Esophagus (tissue), 2 donors: Measurements from ENCODE around the gene WARS2. TPM values are rescaled to one million over a fixed set of nuclear protein-coding genes. Genes with fewer than 3 reads are reported as not detected.
A peak's percentile ranks its signal among the peaks of the same experiment; 100 is the strongest.

Experiments used
- H3K27ac ChIP-seq, 2 donors: one replicate each; pipeline ENCODE4 v1.5.1; 2013; ENCODE audit warnings: low read depth in 2 of 2, mild to moderate bottlenecking in 2 of 2, inconsistent platforms in 1 of 2, low read length in 1 of 2, moderate library complexity in 1 of 2
- H3K27me3 ChIP-seq, 2 donors: one replicate each; pipeline ENCODE4 v1.6.1; 2013; ENCODE audit warnings: low read length in 2 of 2, control low read depth in 1 of 2, mild to moderate bottlenecking in 1 of 2; ENCODE audit not compliant: insufficient read depth in 2 of 2, control insufficient read depth in 1 of 2
- H3K36me3 ChIP-seq, 2 donors: one replicate each; pipeline ENCODE4 v1.6.1; 2013; ENCODE audit warnings: low read length in 1 of 2; ENCODE audit not compliant: control insufficient read depth in 2 of 2, insufficient read depth in 2 of 2
- H3K4me1 ChIP-seq, 2 donors: one replicate each; pipeline ENCODE4 v1.6.1; 2013; ENCODE audit warnings: low read length in 1 of 2; ENCODE audit not compliant: control insufficient read depth in 2 of 2, insufficient read depth in 2 of 2
- H3K4me3 ChIP-seq, 2 donors: one replicate each; pipeline ENCODE4 v1.5.1; 2013; ENCODE audit warnings: low read length in 2 of 2, mild to moderate bottlenecking in 2 of 2, low read depth in 1 of 2, moderate library complexity in 1 of 2
- H3K9me3 ChIP-seq, 2 donors: one replicate each; pipeline ENCODE4 v1.6.1; 2013; ENCODE audit warnings: mild to moderate bottlenecking in 2 of 2, low read depth in 1 of 2, low read length in 1 of 2, moderate library complexity in 1 of 2; ENCODE audit not compliant: control insufficient read depth in 2 of 2, insufficient read depth in 1 of 2
- WGBS, 2 donors: extraction: QIAGEN DNeasy Blood & Tissue Kit; methylation state at CpG; one replicate each; pipeline ENCODE4 v1.1.7; 2013; 5-methylcytosine and 5-hydroxymethylcytosine counted together
- polyA plus RNA-seq, 2 donors: library from polyadenylated mRNA; stranded (reverse); fragments of 200-250 nt; gene quantifications; one replicate each; pipeline ENCODE4 v1.2.3, GENCODE V29; 2013
- donor health status: healthy with polysubstance abuse.
- donor health status: Bipolar disorder and iron deficiency.

WARS2 gene
- polyA plus RNA-seq, 2 donors: 3.4 to 5.0 TPM

DNA sequence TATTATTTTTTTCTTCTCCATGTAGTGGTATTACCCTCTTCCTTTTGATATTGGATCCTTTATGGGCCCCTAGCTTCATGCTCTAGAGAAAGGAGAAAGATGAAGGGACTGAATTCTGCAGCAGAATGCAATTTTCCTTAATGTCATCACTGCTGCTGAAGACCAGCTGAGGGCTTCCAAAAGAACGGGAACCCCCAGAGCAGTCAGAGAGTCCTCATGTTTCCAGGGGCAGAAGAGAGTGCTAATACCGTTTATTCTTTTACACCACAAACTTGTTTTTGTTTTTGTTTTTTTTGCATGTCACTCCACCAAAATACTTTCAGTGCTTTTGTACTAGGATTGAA is 131.2 kb downstream of the WARS2 start:
- Histone ChIP-seq H3K27me3 (peaks cover 3 to 19% of the 10 kb centered on the region in 2 donors), H3K27ac (no peak overlapping the region)
- WGBS, 2 donors: 24 to 29% methylated on average over 2 of the region's 2 CpGs

DNA sequence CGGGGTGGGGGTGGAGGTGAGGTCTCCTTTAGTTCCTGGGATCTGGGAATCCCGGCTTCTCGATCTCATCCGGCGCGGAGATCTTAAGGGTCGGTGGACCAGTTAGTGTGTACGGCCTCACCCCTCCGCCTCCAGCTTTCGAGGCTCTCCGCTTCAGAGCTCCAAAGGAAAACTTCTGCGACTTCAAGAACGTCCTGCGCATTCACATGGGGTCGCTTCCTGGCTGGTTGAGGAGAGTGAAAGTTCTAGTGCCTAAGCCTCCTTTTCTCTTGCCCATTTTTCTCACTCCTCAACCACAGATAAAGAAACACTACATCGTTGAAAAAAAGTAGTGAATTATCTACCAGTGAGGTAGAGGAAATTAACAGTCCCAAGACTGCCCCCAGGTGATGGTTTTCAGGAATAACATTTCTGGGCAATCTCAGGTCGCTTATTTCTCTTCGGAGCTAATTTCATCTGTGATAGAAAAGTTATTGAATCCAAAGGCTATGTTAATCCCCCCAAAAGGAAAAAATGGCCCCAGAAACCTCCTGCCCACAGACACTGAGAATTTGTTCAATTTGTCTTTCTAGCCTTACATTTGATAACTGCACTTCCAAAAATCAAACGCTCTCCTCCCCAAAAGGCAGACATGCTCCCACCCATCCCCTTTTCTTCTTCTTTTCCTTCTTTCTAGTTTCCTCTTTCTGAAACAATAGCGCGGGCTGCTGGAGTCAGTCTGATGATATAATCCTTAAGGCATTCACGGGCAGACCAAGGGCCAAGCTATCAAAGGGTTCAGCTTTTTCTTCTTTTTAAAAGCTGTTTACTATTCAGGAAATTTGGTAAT is 131.8 kb downstream of the WARS2 start:
- Histone ChIP-seq H3K4me1 (peaks cover 8 to 16% of the 10 kb centered on the region in 2 donors), H3K27me3 (peaks cover 3 to 19% of the 10 kb centered on the region in 2 donors), H3K9me3 (peaks cover 0 to 7% of the 10 kb centered on the region in 2 donors), H3K27ac (no peak overlapping the region), H3K4me3 (peak overlapping the region; percentile 12 to 43), H3K36me3 (no peaks in the 10 kb centered on the region)
- 8 to 9% methylated on average over 22 of the region's 22 CpGs for WGBS, 2 donors

More for the DNA sequence above, 131.2 kb downstream of the WARS2 start:
- Histone ChIP-seq H3K4me3 (no peak overlapping the region), H3K36me3 (no peaks in the 10 kb centered on the region), H3K4me1 (peaks cover 8 to 16% of the 10 kb centered on the region in 2 donors), H3K9me3 (peaks cover 0 to 7% of the 10 kb centered on the region in 2 donors)

DNA sequence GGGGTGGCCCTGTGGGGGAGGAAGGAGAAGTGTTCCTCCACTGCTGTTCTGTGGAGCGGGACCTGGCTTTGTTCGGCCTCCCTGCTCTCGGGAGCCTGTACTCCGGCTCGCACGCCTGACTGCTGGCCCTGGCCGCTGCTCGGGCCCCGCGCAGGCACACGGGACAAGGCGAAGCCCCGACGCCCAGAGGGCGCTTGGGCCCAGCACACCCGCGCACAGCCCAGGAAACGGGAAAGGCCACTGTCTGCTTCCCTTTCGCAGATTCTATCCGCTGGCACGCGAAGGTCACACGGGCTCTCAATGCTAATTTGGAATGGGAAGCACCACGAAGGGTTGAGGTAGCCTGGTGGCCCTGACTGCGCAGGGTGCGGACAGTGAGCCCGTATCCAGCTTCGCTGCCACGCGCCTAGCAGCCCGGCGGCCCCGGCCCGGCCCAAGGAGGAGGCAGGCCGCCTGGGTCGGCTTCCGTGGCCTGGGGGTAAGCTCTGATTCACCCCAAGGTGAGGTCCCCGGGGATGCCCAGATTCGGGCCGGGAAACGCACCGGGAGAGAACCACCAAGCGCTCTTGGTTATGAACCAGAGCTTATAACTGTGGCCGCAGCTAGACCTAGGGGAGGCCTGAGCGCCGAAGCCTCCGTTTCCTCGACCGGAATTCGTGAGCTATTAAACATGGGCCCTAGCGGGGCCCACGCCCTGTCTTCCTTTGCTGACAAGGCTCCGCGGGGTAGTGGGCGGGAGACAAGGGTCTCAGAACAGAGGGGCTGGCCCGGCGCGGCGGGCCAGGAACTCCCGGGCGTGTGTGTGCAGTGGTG is 132.6 kb downstream of the WARS2 start:
- H3K27me3 ChIP-seq: peaks cover 3 to 19% of the 10 kb centered on the region in 2 donors
- no peak overlapping the region for H3K27ac ChIP-seq
- WGBS, 2 donors: 8 to 9% methylated on average over 61 of the region's 61 CpGs
- H3K36me3 ChIP-seq: no peaks in the 10 kb centered on the region
- H3K4me1 ChIP-seq: peaks cover 8 to 16% of the 10 kb centered on the region in 2 donors
- H3K4me3 ChIP-seq: peak overlapping the region; percentile 12 to 43
- peaks cover 0 to 7% of the 10 kb centered on the region in 2 donors for H3K9me3 ChIP-seq

DNA sequence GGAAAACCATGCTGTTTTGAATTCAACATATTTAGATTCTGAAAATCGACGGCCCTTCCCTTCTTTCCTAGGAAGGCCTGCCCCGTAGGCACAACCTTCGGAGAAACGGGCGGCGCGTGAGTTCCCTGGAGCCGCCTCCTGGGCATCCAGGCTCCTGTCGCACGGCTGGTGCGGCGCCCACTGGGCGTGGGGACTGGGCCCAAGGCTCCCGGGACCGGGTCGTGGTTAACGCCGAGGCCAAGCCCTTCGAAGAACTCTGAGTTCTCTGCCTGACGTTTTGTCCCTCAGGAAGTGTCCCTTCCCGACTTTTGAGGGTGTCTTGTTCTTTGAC is 133.1 kb downstream of the WARS2 start:
- H3K4me3 ChIP-seq: peak overlapping the region in 1 of 2 donors; percentile 43
- H3K27me3 ChIP-seq: peaks cover 3 to 23% of the 10 kb centered on the region in 2 donors
- 10 to 13% methylated on average over 22 of the region's 22 CpGs for WGBS, 2 donors
- peaks cover 11 to 16% of the 10 kb centered on the region in 2 donors for H3K4me1 ChIP-seq
- H3K27ac ChIP-seq: no peak overlapping the region
- peaks cover 0 to 7% of the 10 kb centered on the region in 2 donors for H3K9me3 ChIP-seq
- H3K36me3 ChIP-seq: no peaks in the 10 kb centered on the region

DNA sequence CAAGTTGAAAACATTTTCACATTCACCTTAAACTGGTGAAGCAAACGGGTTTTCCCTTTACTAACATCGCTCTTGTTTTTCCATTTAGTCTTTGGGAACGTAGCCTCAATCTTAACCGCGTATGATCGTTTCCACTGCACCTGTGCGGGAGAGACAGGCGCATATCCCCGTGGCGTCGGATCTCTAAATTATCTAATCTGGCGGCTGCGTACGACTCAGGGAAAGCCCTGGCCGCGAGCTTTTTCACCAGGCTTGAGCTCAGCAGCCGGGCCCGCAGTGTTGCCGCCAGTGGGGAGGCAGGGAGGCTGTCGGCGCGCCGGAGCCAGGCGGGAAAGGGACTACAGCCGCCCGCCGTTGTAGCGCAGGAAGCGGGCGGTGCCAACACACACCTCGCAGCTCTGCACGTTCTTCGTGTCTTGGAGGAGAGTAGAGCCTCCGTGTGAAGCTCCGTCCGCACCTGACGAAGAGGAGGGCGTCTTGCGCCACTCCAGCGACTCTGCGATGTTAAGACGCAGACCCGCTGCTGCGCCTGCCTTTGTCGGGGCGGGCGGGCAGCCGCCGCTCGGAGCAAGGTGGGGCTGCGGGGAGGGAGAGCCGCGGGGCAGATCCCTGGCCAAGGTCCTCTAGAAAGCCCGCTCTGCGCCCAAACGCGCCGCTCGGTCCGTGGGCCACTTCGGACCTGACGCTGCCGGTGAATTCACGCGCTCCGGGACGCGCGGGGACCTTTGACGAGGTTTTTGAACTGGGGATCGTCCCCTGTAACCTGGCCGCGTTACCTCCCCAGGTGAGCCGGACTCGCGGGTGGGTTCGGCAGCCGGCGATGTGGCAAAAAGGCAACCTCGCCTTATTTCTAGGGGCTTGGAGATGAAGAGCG is 133.8 kb downstream of the WARS2 start:
- Histone ChIP-seq H3K9me3 (peaks cover 0 to 7% of the 10 kb centered on the region in 2 donors), H3K4me1 (peaks cover 11 to 18% of the 10 kb centered on the region in 2 donors), H3K27ac (no peak overlapping the region), H3K4me3 (peak overlapping the region; percentile 14 to 25), H3K36me3 (no peaks in the 10 kb centered on the region), H3K27me3 (peaks cover 3 to 23% of the 10 kb centered on the region in 2 donors)
- 5 to 6% methylated on average over 80 to 81 of the region's 81 CpGs for WGBS, 2 donors

DNA sequence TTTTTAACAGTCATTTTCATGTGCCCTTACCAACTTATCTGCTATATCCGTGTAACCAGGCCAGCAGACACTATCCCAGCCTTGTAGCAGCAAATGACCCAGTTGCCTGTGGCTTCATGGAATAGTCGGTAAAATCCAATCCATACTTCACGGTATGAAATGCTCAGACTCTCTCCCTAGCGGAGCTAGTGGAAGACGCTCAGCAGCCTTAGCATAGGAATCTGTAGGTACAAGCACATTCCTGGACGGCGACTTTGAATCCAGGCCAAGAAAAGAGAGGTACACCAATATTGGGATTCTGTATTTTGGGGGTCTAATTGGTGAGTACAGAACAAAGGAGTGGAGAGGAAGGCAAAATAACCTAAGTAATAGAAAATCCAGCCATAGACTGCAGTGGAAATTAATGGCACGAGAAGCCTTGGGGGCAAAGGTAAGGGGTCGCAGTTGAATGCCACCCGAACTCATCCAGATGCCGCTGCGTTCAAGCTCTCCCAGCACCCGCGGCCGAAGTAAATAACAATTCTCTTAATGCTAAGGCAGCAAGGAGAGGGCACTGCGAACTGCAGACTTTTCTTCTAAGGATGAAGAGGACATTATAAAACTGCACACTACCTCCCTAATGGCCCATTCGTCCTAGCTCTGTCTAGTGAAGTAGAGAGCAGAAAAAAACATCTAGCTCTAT is 134.6 kb downstream of the WARS2 start:
- no peak overlapping the region for H3K4me3 ChIP-seq
- no peaks in the 10 kb centered on the region for H3K36me3 ChIP-seq
- H3K27me3 ChIP-seq: peaks cover 3 to 23% of the 10 kb centered on the region in 2 donors
- peaks cover 0 to 7% of the 10 kb centered on the region in 2 donors for H3K9me3 ChIP-seq
- peaks cover 14 to 21% of the 10 kb centered on the region in 2 donors for H3K4me1 ChIP-seq
- WGBS, 2 donors: 15 to 19% methylated on average over 17 of the region's 17 CpGs
- H3K27ac ChIP-seq: no peak overlapping the region

DNA sequence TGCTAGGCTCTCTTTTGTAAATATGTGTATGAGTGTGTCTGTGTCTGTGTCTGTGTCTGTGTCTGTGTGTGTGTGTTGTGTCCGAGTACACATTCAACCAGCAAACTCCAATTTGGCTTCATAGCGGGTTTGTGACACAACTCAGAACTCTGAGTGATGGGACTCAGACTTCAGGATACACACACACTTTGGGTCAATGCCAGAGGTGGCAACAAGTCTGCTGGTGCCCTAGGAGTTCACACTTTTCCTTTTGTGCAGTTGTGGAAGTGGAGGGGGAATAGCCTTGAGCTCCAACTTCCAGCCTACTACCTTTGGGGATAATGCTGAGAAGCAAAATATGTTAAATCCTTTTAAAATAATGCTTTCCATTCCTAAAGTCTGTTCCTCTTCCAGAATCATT is 135.7 kb downstream of the WARS2 start:
- H3K4me3 ChIP-seq: no peak overlapping the region
- H3K27me3 ChIP-seq: peaks cover 3 to 29% of the 10 kb centered on the region in 2 donors
- WGBS, 2 donors: 53 to 72% methylated on average over 2 of the region's 2 CpGs
- peaks cover 0 to 7% of the 10 kb centered on the region in 2 donors for H3K9me3 ChIP-seq
- peaks cover 14 to 21% of the 10 kb centered on the region in 2 donors for H3K4me1 ChIP-seq
- no peak overlapping the region for H3K27ac ChIP-seq
- no peaks in the 10 kb centered on the region for H3K36me3 ChIP-seq

DNA sequence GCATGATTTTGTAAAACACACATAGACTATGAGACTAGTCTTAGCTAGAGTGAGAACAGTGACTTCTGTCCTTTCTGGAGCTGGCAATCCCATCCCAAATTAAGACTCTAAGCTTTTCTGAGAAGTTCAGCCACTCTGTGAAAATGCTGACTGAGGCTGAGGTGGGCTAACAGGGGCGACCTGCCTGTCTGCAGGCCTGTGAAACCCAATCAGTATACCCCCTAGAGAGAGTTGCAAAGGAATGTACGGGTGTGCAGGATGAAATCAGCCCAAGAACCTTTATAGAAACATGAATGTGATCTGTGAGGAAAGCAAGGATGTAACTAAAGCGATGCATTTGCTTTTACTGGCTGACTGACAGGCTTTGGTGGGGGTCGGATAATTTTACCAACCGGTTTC is 136.3 kb downstream of the WARS2 start:
- no peaks in the 10 kb centered on the region for H3K36me3 ChIP-seq
- no peak overlapping the region for H3K4me3 ChIP-seq
- no peak overlapping the region for H3K27ac ChIP-seq
- 36 to 54% methylated on average over 5 of the region's 5 CpGs for WGBS, 2 donors
- peaks cover 14 to 21% of the 10 kb centered on the region in 2 donors for H3K4me1 ChIP-seq
- H3K27me3 ChIP-seq: peaks cover 3 to 35% of the 10 kb centered on the region in 2 donors
- peaks cover 0 to 9% of the 10 kb centered on the region in 2 donors for H3K9me3 ChIP-seq
